ENCODE results near the gene VPS39.

DNA sequence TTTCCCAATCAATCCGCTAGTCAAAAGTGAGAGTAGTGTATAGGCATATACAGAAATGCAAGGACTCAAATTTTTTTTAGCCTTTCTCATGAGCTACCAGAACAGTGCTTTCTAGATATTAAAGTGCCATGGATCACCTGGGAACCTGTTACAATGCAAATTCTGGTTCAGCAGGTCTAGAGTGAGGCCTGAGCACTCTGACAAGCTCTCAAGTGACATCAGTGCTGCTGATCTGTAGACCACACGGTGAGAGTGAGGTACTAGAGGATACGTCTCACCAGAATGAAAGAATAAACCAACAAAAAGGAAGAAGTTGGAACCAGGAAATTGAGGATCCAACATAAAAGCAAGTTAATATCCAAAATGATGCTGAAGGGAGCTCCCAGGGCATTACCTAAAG lies 97.7 kb downstream of the VPS39 start:
- TF ChIP-seq, protein P1, sequence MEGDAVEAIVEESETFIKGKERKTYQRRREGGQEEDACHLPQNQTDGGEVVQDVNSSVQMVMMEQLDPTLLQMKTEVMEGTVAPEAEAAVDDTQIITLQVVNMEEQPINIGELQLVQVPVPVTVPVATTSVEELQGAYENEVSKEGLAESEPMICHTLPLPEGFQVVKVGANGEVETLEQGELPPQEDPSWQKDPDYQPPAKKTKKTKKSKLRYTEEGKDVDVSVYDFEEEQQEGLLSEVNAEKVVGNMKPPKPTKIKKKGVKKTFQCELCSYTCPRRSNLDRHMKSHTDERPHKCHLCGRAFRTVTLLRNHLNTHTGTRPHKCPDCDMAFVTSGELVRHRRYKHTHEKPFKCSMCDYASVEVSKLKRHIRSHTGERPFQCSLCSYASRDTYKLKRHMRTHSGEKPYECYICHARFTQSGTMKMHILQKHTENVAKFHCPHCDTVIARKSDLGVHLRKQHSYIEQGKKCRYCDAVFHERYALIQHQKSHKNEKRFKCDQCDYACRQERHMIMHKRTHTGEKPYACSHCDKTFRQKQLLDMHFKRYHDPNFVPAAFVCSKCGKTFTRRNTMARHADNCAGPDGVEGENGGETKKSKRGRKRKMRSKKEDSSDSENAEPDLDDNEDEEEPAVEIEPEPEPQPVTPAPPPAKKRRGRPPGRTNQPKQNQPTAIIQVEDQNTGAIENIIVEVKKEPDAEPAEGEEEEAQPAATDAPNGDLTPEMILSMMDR (IDR thresholded peaks at IDR 0.05; ENCODE audit: insufficient read depth, low read length, poor library complexity, severe bottlenecking) = no peak
- TF ChIP-seq EZH2phosphoT487 (conservative IDR thresholded peaks at IDR 0.05; ENCODE audit: low read length) = no peak

Measured in SU-DHL-6 (cell line).